GM12878 (cell line): ENCODE results near the gene CCDC6. TPM values are rescaled to one million over a fixed set of nuclear protein-coding genes. Genes with fewer than 3 reads are reported as not detected.

Experiments
- ATF3 ChIP-seq: IDR thresholded peaks from 2 replicates; pipeline ENCODE4 v1.6.1; 2011; ENCODE audit warnings: low read depth, mild to moderate bottlenecking, low read length, moderate library complexity, borderline replicate concordance; ENCODE audit errors: extremely low read depth
- BHLHE40 ChIP-seq, 2 experiments: fragments of 450-650 bp in 1 of 2; IDR thresholded peaks; 2 replicates each; pipeline ENCODE4 v1.6.1; 2011 to 2017; ENCODE audit warnings: low read depth in 2 of 2, borderline replicate concordance in 1 of 2, improper control_type of control experiment in 1 of 2, low read length in 1 of 2, mild to moderate bottlenecking in 1 of 2
- CEBPZ ChIP-seq: fragments of 150-350 bp; IDR thresholded peaks from 2 replicates; pipeline ENCODE4 v1.6.1; 2016; ENCODE audit warnings: low read depth, low read length
- CHD4 ChIP-seq: fragments of 200-600 bp; sonication (generic); IDR thresholded peaks from 2 replicates; pipeline ENCODE4 v1.6.1; 2016; ENCODE audit warnings: mild to moderate bottlenecking
- CREM ChIP-seq: IDR thresholded peaks from 2 replicates; pipeline ENCODE4 v1.6.1; 2014; ENCODE audit warnings: antibody characterized with exemption, low read depth
- E2F8 ChIP-seq: fragments of 450-650 bp; IDR thresholded peaks from 2 replicates; pipeline ENCODE4 v1.6.1; 2018; ENCODE audit warnings: mild to moderate bottlenecking, low read depth, moderate library complexity; ENCODE audit not compliant: partially characterized antibody
- EGR1 ChIP-seq, 2 experiments: IDR thresholded peaks; 1 replicate in 1 of 2; 2 replicates in 1 of 2; pipeline ENCODE4 v1.6.1; 2011 to 2012; ENCODE audit warnings: low read depth in 2 of 2, low read length in 2 of 2, borderline replicate concordance in 1 of 2, mild to moderate bottlenecking in 1 of 2, moderate library complexity in 1 of 2
- ELK1 ChIP-seq: IDR thresholded peaks from 2 replicates; pipeline ENCODE4 v1.6.1; 2012; ENCODE audit warnings: low read depth, low read length, improper control_type of control experiment
- IRF4 ChIP-seq: IDR thresholded peaks from 2 replicates; pipeline ENCODE4 v1.6.1; 2011; ENCODE audit warnings: low read depth, low read length
- JUNB ChIP-seq: IDR thresholded peaks from 2 replicates; pipeline ENCODE4 v1.6.1; 2016; ENCODE audit warnings: antibody characterized with exemption, mild to moderate bottlenecking
- MYC ChIP-seq: IDR thresholded peaks from 2 replicates; pipeline ENCODE4 v1.6.1; 2011; ENCODE audit warnings: mild to moderate bottlenecking, low read length, moderate library complexity, inconsistent platforms; ENCODE audit not compliant: insufficient read depth, insufficient replicate concordance, insufficient read length, severe bottlenecking
- NR2C1 ChIP-seq: fragments of 450-650 bp; IDR thresholded peaks from 2 replicates; pipeline ENCODE4 v1.6.1; 2017; ENCODE audit warnings: antibody characterized with exemption, mild to moderate bottlenecking, moderate library complexity
- NR2C2 ChIP-seq: IDR thresholded peaks from 2 replicates; pipeline ENCODE4 v1.6.1; 2011; ENCODE audit warnings: borderline replicate concordance, low read depth; ENCODE audit not compliant: control insufficient read depth, insufficient read length
- RFX5 ChIP-seq: IDR thresholded peaks from 2 replicates; pipeline ENCODE4 v1.6.1; 2011; ENCODE audit warnings: low read depth, low read length, improper control_type of control experiment
- RUNX3 ChIP-seq: IDR thresholded peaks from 2 replicates; pipeline ENCODE4 v1.6.1; 2012; ENCODE audit warnings: low read length, inconsistent platforms
- SREBF1 ChIP-seq: IDR thresholded peaks from 2 replicates; pipeline ENCODE4 v1.6.1; 2012; ENCODE audit warnings: mild to moderate bottlenecking, low read length
- ZBTB33 ChIP-seq: fragments of 450-650 bp; IDR thresholded peaks from 2 replicates; pipeline ENCODE4 v1.6.1; 2017; ENCODE audit warnings: mild to moderate bottlenecking
- polyA plus RNA-seq, 11 experiments: library from polyadenylated mRNA; depleted of rRNA in 4 of 11; unstranded in 6 of 11; stranded (reverse) in 5 of 11; fragments of >200 nt; fragmentation: Nextera tagmentation in 4 of 11; fragmentation: Illumina TruSeq in 1 of 11; extraction: Ambion mirVana in 4 of 11; extraction: Trizol in 1 of 11; gene quantifications; 1 replicate in 1 of 11; 2 replicates in 10 of 11; pipeline versions ENCODE4 v1.2.1 to v1.2.3, GENCODE V29; 2011 to 2016; ENCODE audit warnings: inconsistent platforms in 2 of 11, missing spikeins in 2 of 11, low read depth in 1 of 11
- total RNA-seq, 4 experiments: library from RNA; depleted of rRNA in 3 of 4; stranded (reverse); fragments of >200 nt in 3 of 4; fragmentation: Illumina TruSeq in 1 of 4; extraction: Trizol in 1 of 4; gene quantifications; 2 replicates each; pipeline versions ENCODE4 v1.2.1 to v1.2.3, GENCODE V29; 2013 to 2021
- TF ChIP-seq, protein P1 (sequence below): IDR thresholded peaks from 2 replicates; pipeline ENCODE4 v1.6.1; 2012; ENCODE audit warnings: low read length, inconsistent platforms

The CCDC6 gene
- total and polyA plus RNA-seq, 10 of the 15 experiments (the other 5 are each of a cell fraction or from before 2014, with no cell fraction given) = 11.8 to 46.2 (median 26.7) TPM

DNA sequence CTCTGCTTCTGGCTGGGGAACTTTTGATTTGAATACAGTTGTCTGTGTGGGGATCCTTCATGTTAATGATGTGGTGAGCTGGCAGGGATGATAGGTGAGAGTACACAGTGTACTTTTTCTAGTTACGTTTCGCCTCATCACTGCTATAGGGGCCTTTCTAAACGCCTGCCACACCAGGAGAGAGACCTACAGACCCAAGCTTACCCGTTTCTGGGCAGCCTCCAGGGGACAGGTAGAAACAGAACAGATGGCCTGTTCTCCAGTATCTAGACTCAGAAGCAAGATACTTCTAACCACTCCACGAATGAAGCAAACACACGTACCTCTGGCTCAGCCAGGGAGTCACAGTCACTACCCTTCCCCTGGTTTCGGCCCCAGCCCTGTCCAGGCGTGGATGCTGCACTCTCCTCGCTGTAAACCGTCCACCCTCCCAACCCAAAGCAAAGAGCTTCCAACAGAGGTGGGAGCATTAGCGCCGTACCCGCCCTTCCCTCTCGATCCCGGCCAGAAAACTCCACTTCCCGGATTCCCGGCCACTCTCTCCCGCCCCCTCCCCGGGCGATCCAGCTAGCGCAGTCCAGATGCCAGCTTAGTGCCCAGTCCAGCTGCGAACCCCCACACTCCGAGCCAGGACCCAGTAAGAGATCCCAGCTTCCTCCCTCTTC lies 1.2 kb downstream of the CCDC6 start (continued):
- TF ChIP-seq NR2C2 = no peak
- TF ChIP-seq RFX5 = no peak
- 0 out of 2 replicates have a peak, but pooled peaks have one; percentile 46 for TF ChIP-seq SREBF1
- TF ChIP-seq ZBTB33 = no peak
- peak in 1 of 2 experiments; percentile 36; a peak in 1 of 4 replicates for TF ChIP-seq BHLHE40 (IDR thresholded peaks at IDR 0.05; ENCODE audit: borderline replicate concordance in 1 of 2, low read depth in 2 of 2, low read length in 1 of 2)
- no peak for TF ChIP-seq ELK1
- peak; percentile 88 for TF ChIP-seq RUNX3
- TF ChIP-seq CEBPZ = no peak
- no peak for TF ChIP-seq ATF3
- TF ChIP-seq CREM = no peak; the same call in 1 of the 2 replicates
- no peak for TF ChIP-seq E2F8
- TF ChIP-seq MYC = no peak
- no peak for TF ChIP-seq IRF4
- no peak for TF ChIP-seq CHD4
- peak; percentile 65 for TF ChIP-seq JUNB
- TF ChIP-seq NR2C1 = no peak
- no peak for TF ChIP-seq EGR1 (IDR thresholded peaks at IDR 0.05; ENCODE audit: borderline replicate concordance in 1 of 2, low read depth in 2 of 2, low read length in 2 of 2)
- TF ChIP-seq, protein P1, sequence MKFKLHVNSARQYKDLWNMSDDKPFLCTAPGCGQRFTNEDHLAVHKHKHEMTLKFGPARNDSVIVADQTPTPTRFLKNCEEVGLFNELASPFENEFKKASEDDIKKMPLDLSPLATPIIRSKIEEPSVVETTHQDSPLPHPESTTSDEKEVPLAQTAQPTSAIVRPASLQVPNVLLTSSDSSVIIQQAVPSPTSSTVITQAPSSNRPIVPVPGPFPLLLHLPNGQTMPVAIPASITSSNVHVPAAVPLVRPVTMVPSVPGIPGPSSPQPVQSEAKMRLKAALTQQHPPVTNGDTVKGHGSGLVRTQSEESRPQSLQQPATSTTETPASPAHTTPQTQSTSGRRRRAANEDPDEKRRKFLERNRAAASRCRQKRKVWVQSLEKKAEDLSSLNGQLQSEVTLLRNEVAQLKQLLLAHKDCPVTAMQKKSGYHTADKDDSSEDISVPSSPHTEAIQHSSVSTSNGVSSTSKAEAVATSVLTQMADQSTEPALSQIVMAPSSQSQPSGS = peak; percentile 49; the same call in 1 of the 2 replicates
